Heart right ventricle (tissue), 16 donors: Measurements from ENCODE around the gene CYREN. TPM values are rescaled to one million over a fixed set of nuclear protein-coding genes. Genes with fewer than 3 reads are reported as not detected.

Source experiments
- ATAC-seq, 8 donors: fragments of 200-7000 bp; cut with Tn5 transposase; one replicate each; pipeline ENCODE4 v1.9.1; 2020; ENCODE audit warnings: mild to moderate bottlenecking in 8 of 8, moderate library complexity in 8 of 8, moderate number of reproducible peaks in 1 of 8
- DNase-seq, 2 donors: peaks; one replicate each; pipeline ENCODE4 v3.0.0-alpha.2; 2020
- H3K27ac ChIP-seq, 10 donors: fragments of 200-600 bp; sonication (generic) in 2 of 10; one replicate each; pipeline versions ENCODE4 v1.5.0 to v1.8.0; 2020 to 2022; ENCODE audit warnings: mild to moderate bottlenecking in 3 of 10
- H3K27me3 ChIP-seq, 7 donors: fragments of 200-600 bp; one replicate each; pipeline ENCODE4 v1.8.0; 2021 to 2022; ENCODE audit warnings: mild to moderate bottlenecking in 2 of 7
- H3K36me3 ChIP-seq, 9 donors: fragments of 200-600 bp; sonication (generic) in 1 of 9; one replicate each; pipeline versions ENCODE4 v1.5.0 to v1.8.0; 2020 to 2022; ENCODE audit warnings: mild to moderate bottlenecking in 2 of 9
- H3K4me1 ChIP-seq, 9 donors: fragments of 200-600 bp; sonication (generic) in 1 of 9; one replicate each; pipeline versions ENCODE4 v1.5.0 to v1.8.0; 2020 to 2022; ENCODE audit warnings: mild to moderate bottlenecking in 4 of 9
- H3K4me3 ChIP-seq, 10 donors: fragments of 200-600 bp; sonication (generic) in 2 of 10; one replicate each; pipeline versions ENCODE4 v1.5.0 to v1.8.0; 2020 to 2022; ENCODE audit warnings: mild to moderate bottlenecking in 7 of 10, moderate library complexity in 2 of 10
- H3K9me3 ChIP-seq, 11 donors: fragments of 200-600 bp in 10 of 11; sonication (generic) in 2 of 11; one replicate each; pipeline versions ENCODE4 v1.5.0 to v1.8.0; 2013 to 2022; ENCODE audit warnings: mild to moderate bottlenecking in 2 of 11, control low read depth in 1 of 11, moderate library complexity in 1 of 11
- WGBS, 2 donors: extraction: QIAGEN DNeasy Blood & Tissue Kit; methylation state at CpG; one replicate each; pipeline ENCODE4 v1.1.7; 2013; ENCODE audit warnings: inconsistent platforms in 1 of 2; 5-methylcytosine and 5-hydroxymethylcytosine counted together
- intact Hi-C, 10 donors: fragments of 100-400 bp; cut with DNase I; formaldehyde crosslinking; loops; one replicate each; pipeline versions ENCODE4 v1.11.1 to v1.14.2; 2022
- polyA plus RNA-seq, 2 donors: library from polyadenylated mRNA; stranded (reverse); fragments of 200-250 nt; gene quantifications; one replicate each; pipeline ENCODE4 v1.2.3, GENCODE V29; 2013
- total RNA-seq, 10 donors: library from RNA; stranded (reverse); fragmentation: NEBNext Ultra II Directional in 3 of 10; extraction: Animal tissue kit (Norgen Biotek cat#: 25700) in 3 of 10; gene quantifications; one replicate each; pipeline versions ENCODE4 v1.2.1 to v1.2.4, GENCODE V29; 2021 to 2023
- TF ChIP-seq, protein P1 (sequence below), 9 donors: fragments of 200-600 bp; sonication (generic) in 2 of 9; IDR thresholded peaks; one replicate each; pipeline versions ENCODE4 v1.5.0 to v1.8.0; 2021 to 2022; ENCODE audit warnings: antibody characterized with exemption in 9 of 9, mild to moderate bottlenecking in 5 of 9, moderate library complexity in 1 of 9
- donor health status: Arrhythmogenic right ventricular cardiomyopathy.
- donor health status: ischemic (EF 13 %, LVEDD 7.1; RV severe dilation, severe dysfunction).
- donor health status: healthy with polysubstance abuse.
- donor health status: DM: no; HTN: yes; CAD: no.
- donor health status: DM: no; HTN: no; CAD: no.
- donor health status: ischemic (EF 25% LVEDD 6.9; RV normal size, moderate dysfunction).
- donor health status: ischemic (EF 25% LVEDD 5.7; RV mildly dilated, moderate dysfunction).
- donor health status: healthy.
- donor health status: DM: yes; HTN: yes; CAD: no.
- donor health status: Ischemic cardiomyopathy.
- donor health status: ischemic (EF 35%, LVEDD 5.7; RV mildly dilated, moderate dysfunction).
- donor health status: nonischemic (EF 11% LVEDD 7.7; RV severe dilation, severe dysfunction).
- donor health status: DM: yes; HTN: yes; CAD: no.
- donor health status: PGD.
- donor health status: ischemic (EF 29% LVEDD 5.4; RV normal size, mild dysfunction).
- donor health status: nonischemic (EF 23%, LVEDD 6.1; RV moderate dilation, normal function).

CYREN gene
- total and polyA plus RNA-seq, 12 donors, result 16.0 to 33.3 (median 22.6) TPM

DNA sequence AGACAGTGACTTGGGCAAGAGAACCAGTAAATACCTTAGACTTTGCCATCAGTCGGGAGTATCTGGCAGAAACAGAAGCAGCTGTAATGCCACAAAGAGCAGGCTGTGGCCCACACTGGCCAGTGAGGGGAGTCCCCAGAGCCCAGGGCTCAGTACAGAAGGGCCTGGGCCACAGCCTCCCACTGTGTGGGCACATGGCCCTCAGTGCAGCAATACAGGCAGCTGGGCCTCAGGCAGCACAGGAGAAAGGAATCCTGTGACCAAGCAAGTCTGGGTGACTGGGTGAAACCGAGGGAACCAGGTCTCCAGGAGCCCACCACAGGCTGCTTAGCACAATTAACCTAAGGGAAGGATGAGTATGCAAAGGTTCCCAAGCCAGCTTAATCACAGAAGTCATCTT lies 26.8 kb upstream of the CYREN start:
- ATAC-seq, result no peak
- Histone ChIP-seq H3K4me3 (no peak overlapping the region), H3K9me3 (no peaks in the 10 kb centered on the region), H3K4me1 (peaks cover 0 to 12% (median 5%) of the 10 kb centered on the region in 9 donors), H3K27me3 (no peaks in the 10 kb centered on the region), H3K27ac (no peak overlapping the region), H3K36me3 (peaks cover 0 to 100% (median 32%) of the 10 kb centered on the region in 9 donors)
- intact Hi-C loops, result no loop called here
- TF ChIP-seq, protein P1, sequence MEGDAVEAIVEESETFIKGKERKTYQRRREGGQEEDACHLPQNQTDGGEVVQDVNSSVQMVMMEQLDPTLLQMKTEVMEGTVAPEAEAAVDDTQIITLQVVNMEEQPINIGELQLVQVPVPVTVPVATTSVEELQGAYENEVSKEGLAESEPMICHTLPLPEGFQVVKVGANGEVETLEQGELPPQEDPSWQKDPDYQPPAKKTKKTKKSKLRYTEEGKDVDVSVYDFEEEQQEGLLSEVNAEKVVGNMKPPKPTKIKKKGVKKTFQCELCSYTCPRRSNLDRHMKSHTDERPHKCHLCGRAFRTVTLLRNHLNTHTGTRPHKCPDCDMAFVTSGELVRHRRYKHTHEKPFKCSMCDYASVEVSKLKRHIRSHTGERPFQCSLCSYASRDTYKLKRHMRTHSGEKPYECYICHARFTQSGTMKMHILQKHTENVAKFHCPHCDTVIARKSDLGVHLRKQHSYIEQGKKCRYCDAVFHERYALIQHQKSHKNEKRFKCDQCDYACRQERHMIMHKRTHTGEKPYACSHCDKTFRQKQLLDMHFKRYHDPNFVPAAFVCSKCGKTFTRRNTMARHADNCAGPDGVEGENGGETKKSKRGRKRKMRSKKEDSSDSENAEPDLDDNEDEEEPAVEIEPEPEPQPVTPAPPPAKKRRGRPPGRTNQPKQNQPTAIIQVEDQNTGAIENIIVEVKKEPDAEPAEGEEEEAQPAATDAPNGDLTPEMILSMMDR (IDR thresholded peaks at IDR 0.05), result no peak
- no peak for DNase-seq
- 94 to 96% methylated on average over 2 of the region's 2 CpGs for WGBS, 2 donors

DNA sequence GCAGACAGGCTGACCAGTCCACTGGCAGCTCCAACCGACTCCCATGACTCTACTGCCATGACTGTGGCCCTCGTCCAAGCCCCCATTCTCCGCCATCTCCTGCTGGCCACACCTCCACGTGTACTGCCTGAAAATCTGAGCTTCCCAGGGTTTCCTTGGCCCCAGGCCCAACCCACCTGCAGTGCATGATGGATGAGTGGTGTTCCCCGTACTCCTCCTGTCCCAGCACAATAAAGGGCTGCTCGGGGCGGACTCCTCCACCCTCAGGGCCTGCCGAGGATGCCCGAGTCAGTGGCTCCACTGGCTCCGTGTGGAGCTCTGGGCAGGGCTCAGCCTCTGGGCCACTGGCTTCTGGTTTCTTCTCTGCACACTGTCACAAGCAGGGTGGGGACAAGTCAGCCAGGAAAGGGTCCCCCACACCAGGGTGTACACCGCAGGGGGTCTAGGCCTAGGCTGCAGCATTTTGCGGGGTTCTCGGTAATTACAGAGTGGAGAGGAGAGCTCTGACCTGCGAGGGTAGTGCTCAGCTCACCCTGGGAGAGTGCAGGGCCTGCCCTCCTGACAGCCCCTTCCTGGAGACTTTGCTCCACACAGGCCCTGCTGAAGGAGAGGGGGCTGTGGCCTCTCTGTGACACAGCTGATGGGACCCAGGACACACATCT lies 25.6 kb upstream of the CYREN start:
- Histone ChIP-seq H3K27me3 (no peaks in the 10 kb centered on the region), H3K27ac (no peak overlapping the region), H3K4me3 (no peak overlapping the region), H3K36me3 (peaks cover 0 to 100% (median 34%) of the 10 kb centered on the region in 9 donors), H3K4me1 (peaks cover 0 to 7% (median 2%) of the 10 kb centered on the region in 9 donors), H3K9me3 (no peaks in the 10 kb centered on the region)
- DNase-seq (no peak), ATAC-seq (no peak)
- WGBS, 2 donors, result 95 to 96% methylated on average over 14 of the region's 14 CpGs
- TF ChIP-seq, protein P1 (IDR thresholded peaks at IDR 0.05), result no peak
- intact Hi-C loops, result no loop called here

DNA sequence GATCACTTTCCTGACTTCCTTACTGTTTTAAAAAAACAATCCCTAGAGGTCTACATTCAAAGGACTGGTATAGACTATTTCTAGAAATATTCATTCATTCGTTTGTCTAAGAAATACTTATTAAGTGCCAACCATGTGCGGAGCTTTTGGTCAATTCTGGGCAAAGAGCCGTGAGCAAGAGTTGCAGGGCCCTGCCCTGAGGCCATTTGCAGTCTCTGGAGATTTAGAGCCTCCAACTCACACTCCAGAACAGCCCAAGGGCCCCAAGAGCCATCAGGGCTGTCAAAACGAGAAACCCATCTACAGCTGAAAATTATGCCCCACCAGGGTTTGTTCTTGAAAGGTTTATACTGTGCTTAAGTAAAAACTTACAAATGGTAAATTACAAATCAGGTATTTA lies 24.6 kb upstream of the CYREN start:
- no peak overlapping the region for H3K4me3 ChIP-seq
- H3K4me1 ChIP-seq, result peaks cover 0 to 1% (median 0%) of the 10 kb centered on the region in 9 donors
- no peaks in the 10 kb centered on the region for H3K9me3 ChIP-seq
- no peak overlapping the region for H3K27ac ChIP-seq
- intact Hi-C loops, result no loop called here
- no peak for ATAC-seq
- H3K36me3 ChIP-seq, result peaks cover 0 to 100% (median 36%) of the 10 kb centered on the region in 9 donors
- DNase-seq, result no peak
- TF ChIP-seq, protein P1 (IDR thresholded peaks at IDR 0.05), result no peak
- H3K27me3 ChIP-seq, result no peaks in the 10 kb centered on the region
- WGBS, 2 donors, result 84 to 86% methylated on average over 4 of the region's 4 CpGs

DNA sequence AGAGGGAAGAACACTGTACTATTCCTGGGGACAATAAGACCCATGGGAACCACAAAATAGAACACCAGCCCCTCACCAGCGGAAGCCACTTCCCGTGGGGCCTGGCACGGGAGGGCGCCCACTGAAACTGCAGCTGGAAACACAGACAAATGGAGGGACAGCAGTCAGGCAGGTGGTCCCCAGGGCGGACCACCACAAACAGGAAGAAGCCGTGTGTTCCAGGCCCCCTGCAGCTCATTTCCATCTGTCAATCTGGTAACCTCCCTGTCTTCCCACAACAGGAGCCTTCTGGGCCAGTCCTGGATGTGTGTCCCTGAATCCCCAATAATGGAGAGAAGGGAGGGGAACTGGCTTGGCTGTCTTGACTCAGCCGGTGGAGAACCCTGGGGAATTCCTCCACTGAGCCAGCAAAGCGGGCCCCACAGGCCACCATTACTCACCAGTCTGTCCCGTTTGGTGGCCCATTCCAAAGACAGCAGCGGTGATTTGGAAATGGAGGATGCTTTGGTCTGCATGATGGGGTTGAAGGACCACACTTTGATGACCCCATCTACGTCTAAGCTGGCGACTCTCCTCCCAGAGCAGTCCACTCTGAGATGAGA lies 24.1 kb upstream of the CYREN start:
- 79 to 80% methylated on average over 12 of the region's 12 CpGs for WGBS, 2 donors
- TF ChIP-seq, protein P1 (IDR thresholded peaks at IDR 0.05), result no peak
- Histone ChIP-seq H3K27me3 (no peaks in the 10 kb centered on the region), H3K27ac (peak overlapping the region in 1 of 10 donors; percentile 25), H3K4me1 (peaks cover 0 to 7% (median 0%) of the 10 kb centered on the region in 9 donors), H3K9me3 (no peaks in the 10 kb centered on the region), H3K4me3 (no peak overlapping the region), H3K36me3 (peaks cover 0 to 100% (median 36%) of the 10 kb centered on the region in 9 donors)
- intact Hi-C loops, result no loop called here
- no peak for ATAC-seq
- DNase-seq, result no peak
